BE2C (cell line): Measurements from ENCODE around the gene TXN2. TPM values are rescaled to one million over a fixed set of nuclear protein-coding genes. Genes with fewer than 3 reads are reported as not detected.
"Not testable (repeated sequence)": the region's sequence is repeated elsewhere in the genome, so short reads cannot be mapped to it uniquely, and the experiment has no call there.

Experiments used
- DNase-seq: peaks from one replicate; pipeline ENCODE4 v3.0.0-alpha.2; 2020
- H3K27me3 ChIP-seq: fragments of 250-450 bp; sonication (Bioruptor Pico); 2 replicates; pipeline ENCODE4 v1.5.1; 2020; ENCODE audit warnings: mild to moderate bottlenecking
- H3K36me3 ChIP-seq: fragments of 250-450 bp; sonication (Bioruptor Pico); 2 replicates; pipeline ENCODE4 v1.5.1; 2020; ENCODE audit warnings: mild to moderate bottlenecking
- H3K4me1 ChIP-seq: fragments of 250-450 bp; sonication (Bioruptor Pico); 2 replicates; pipeline ENCODE4 v1.5.1; 2020
- H3K4me3 ChIP-seq: 2 replicates; pipeline ENCODE4 v1.5.1; 2011; ENCODE audit warnings: low read depth, low read length
- H3K9me3 ChIP-seq: fragments of 250-450 bp; sonication (Bioruptor Pico); 2 replicates; pipeline ENCODE4 v1.5.1; 2020
- polyA plus RNA-seq: library from polyadenylated mRNA; unstranded; fragments of >200 nt; gene quantifications from one replicate; pipeline ENCODE4 v1.2.1, GENCODE V29; 2012; ENCODE audit warnings: low read depth, missing spikeins; ENCODE audit not compliant: insufficient read length, insufficient read depth
- TF ChIP-seq, protein P1 (sequence below): IDR thresholded peaks from 2 replicates; pipeline ENCODE4 v1.5.1; 2012; ENCODE audit warnings: mild to moderate bottlenecking, low read depth, low read length

Gene TXN2, protein sequence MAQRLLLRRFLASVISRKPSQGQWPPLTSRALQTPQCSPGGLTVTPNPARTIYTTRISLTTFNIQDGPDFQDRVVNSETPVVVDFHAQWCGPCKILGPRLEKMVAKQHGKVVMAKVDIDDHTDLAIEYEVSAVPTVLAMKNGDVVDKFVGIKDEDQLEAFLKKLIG
- polyA plus RNA-seq = 356 TPM

DNA sequence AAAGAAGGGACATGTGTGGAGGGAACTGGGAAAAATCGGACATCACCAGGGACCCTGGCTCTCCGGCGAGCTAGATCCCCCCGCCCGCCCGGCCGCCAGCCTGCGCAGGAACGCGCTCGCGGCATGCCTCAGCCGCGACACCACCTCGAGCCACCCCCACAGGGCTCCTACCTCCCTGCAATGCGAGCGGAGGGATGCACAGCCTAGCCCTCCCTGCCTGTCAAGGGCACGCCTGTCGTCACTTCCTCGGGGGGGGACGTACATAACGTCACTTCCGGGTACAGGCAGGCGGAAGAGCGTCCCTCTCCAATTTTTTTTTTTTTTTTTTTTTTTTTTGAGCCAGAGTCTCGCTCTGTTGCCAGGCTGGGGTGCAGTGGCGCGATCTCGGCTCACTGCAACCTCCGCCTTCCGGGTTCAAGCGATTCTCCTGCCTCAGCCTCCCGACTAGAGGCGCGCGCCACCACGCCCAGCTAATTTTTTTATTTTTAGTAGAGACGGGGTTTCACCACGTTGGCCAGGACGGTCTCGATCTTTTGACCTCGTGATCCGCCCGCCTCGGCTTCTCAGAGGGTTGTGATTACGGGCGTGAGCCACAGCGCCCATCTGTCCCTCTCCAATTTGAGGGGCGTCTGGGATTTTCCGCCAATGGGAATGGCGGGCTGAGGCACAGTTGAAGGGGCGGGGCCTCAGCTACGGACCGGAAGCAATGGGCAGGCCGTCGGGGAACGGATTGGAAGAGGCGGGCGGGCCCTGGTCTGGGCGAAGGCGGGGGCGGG is at the start of gene TXN2:
Gene TXN2, minus strand, starts transcription at position 248 of the 776 bp plus-strand sequence. CDS start 803 bp downstream, outside the sequence.
- DNase-seq = peak; percentile 99
- Histone ChIP-seq H3K9me3 (0 out of 2 replicates have a peak, but pooled peaks cover 2% of the 10 kb centered on the region), H3K4me1 (peaks cover 3% of the 10 kb centered on the region), H3K36me3 (peaks cover 33% of the 10 kb centered on the region), H3K27me3 (no peaks in the 10 kb centered on the region), H3K4me3 (peak within 1 kb of the TSS; percentile 87)
- TF ChIP-seq, protein P1, sequence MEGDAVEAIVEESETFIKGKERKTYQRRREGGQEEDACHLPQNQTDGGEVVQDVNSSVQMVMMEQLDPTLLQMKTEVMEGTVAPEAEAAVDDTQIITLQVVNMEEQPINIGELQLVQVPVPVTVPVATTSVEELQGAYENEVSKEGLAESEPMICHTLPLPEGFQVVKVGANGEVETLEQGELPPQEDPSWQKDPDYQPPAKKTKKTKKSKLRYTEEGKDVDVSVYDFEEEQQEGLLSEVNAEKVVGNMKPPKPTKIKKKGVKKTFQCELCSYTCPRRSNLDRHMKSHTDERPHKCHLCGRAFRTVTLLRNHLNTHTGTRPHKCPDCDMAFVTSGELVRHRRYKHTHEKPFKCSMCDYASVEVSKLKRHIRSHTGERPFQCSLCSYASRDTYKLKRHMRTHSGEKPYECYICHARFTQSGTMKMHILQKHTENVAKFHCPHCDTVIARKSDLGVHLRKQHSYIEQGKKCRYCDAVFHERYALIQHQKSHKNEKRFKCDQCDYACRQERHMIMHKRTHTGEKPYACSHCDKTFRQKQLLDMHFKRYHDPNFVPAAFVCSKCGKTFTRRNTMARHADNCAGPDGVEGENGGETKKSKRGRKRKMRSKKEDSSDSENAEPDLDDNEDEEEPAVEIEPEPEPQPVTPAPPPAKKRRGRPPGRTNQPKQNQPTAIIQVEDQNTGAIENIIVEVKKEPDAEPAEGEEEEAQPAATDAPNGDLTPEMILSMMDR = no peak

DNA sequence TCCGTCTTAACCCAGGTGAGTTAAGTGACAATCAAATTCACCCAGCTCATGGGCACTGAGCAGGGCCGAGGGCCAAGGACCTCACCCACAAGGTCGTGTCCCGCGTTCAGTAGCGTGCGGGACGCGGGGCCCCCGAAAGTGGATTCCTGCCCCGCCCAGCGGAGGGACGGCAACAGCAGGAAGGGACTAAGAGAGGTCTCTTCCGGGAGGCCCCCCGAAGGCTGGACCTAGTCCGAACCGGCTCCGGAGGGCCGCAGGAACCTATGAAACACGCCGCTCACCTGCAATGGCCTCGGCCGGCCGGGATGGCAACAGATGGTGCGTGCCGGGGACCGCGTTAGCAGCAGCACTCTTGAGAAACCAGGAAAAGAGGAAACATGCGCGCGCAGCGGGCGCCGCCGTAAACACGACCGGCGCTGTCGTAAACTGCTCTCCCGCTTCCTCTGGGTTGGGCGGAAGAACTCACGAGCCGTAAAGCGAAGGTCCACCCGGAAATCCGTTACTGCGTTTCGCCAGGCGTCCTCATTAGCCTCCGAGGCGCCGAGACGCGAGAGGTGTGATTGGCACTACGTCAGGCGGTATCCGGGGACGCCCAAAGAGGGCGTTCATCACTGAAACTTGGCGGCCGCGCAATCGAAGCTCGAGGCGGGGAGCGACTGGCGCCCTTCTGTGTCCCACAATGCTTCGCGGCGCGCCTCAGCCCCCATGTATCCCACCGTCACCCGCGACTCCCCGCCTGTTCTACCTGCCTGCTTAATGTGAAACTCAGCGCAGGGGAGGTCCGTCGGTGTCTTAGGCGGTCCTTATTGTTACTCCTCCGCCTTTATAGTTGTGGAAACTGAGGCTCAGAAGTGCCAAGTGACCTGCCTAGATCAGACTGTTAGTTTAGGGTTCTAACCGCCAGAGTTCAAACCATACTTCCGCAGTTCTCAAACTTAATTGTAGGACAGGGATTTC is 47.6 kb upstream of the TXN2 start, which contains the start of gene EIF3D:
Gene EIF3D, minus strand, starts transcription at position 372 of the 957 bp plus-strand sequence. CDS start 3,045 bp downstream, outside the sequence.
- Histone ChIP-seq H3K36me3 (peaks cover 35% of the 10 kb centered on the region), H3K4me3 (peak within 1 kb of the TSS; percentile 87), H3K9me3 (no peaks in the 10 kb centered on the region), H3K4me1 (no peaks in the 10 kb centered on the region), H3K27me3 (no peaks in the 10 kb centered on the region)
- peak; percentile 97 for DNase-seq
- TF ChIP-seq, protein P1 = no peak

DNA sequence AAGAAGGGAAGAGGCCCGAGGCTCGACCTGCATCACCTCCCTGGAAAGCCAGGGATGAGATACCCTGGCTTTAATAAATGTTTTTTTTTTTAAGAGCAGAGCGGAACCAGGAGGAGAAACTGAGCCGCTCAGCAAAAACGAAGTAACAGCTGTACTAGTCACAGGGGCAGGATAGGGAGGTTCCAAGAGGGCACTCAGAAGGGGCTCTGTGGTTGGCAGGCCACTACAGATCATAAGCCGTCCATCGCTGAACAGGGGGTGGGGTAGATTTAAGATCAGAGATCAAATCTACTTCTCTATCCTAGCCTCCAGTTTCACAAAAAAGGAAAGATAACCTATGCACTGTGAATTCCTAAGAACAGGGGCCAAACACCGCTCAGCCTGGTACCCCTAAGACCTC is 46.9 kb upstream of the TXN2 start:
- Histone ChIP-seq H3K36me3 (peaks cover 43% of the 10 kb centered on the region), H3K9me3 (no peaks in the 10 kb centered on the region), H3K4me3 (peak overlapping the region; percentile 87), H3K27me3 (no peaks in the 10 kb centered on the region), H3K4me1 (no peaks in the 10 kb centered on the region)
- DNase-seq = no peak
- TF ChIP-seq, protein P1 = no peak

DNA sequence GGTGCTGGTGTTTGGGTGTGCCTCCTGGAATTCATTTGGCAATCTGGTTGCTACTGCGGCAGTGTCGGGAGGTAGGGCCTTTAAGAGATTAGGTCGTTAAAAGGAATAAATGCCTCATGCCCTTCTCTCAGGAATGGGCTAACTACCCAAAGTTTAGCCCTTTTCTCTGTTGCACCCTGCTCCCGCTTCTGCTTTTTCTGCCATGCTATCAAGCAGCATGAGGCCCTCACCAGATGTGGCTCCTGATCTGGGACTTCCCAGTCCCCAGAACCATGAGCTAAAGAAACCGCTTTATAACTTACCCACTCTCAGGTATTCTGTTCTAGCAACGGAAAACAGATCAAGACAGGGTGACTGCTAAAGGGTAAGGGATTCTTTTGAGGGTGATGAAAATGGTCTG is 41.2 kb upstream of the TXN2 start:
- TF ChIP-seq, protein P1 = no peak
- Histone ChIP-seq H3K4me3 (no peak overlapping the region), H3K36me3 (peaks cover 99% of the 10 kb centered on the region), H3K9me3 (no peaks in the 10 kb centered on the region), H3K27me3 (no peaks in the 10 kb centered on the region), H3K4me1 (no peaks in the 10 kb centered on the region)
- DNase-seq = no peak

DNA sequence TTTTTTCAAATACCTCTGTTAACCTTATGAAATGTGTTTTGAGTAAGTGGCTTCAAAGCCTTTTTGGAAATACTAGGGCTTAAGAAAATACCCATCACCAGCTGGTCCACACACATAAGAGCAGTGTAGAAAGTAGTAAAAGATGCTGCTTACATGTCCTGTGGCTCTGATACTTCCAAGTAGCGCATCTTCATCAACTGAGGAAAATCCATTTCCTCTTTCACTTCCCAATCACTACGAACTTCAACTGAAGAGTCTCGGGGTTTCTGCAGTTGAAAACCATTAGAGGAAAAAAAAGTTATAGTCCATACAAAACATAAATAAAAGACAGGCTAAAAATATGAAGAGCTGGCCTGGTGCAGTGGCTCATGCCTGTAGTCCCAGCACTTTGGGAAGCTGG is 39.0 kb upstream of the TXN2 start:
- Histone ChIP-seq H3K9me3 (no peaks in the 10 kb centered on the region), H3K36me3 (peaks cover 98% of the 10 kb centered on the region), H3K27me3 (no peaks in the 10 kb centered on the region), H3K4me1 (no peaks in the 10 kb centered on the region), H3K4me3 (no peak overlapping the region)
- DNase-seq = no peak
- TF ChIP-seq, protein P1 = no peak

DNA sequence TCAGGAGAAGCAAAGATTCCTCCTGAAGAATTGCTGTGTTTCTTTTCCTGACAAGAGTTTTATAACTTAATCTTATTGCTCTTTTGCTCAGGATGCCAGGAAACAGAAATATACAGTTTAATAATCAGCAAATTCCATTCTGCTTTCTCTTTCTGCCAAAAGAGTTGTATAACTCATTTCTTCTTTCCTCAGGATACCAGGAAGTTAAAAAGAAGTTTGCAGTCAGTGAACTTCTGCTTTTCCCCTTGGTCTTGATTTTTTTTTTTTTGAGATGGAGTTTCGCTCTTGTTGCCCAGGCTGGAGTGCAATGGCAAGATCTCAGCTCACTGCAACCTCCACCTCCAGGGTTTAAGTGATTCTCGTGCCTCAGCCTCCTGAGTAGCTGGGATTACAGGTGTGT is 38.5 kb upstream of the TXN2 start:
- not testable (repeated sequence) for DNase-seq, H3K4me1 ChIP-seq, H3K9me3 ChIP-seq, H3K27me3 ChIP-seq, H3K4me3 ChIP-seq
- H3K36me3 ChIP-seq = peaks cover 99% of the 10 kb centered on the region
